Ovary (tissue), 3 donors: ENCODE results near the gene IL4I1.

ENCODE experiments used
- EP300 ChIP-seq: sonication (generic); formaldehyde crosslinking; IDR thresholded peaks from one replicate; pipeline ENCODE4 v1.6.1; 2017; ENCODE audit warnings: antibody characterized with exemption
- TF ChIP-seq, protein P1 (sequence below), 3 donors: fragments of 450-650 bp in 2 of 3; fragments of 200-600 bp in 1 of 3; IDR thresholded peaks; one replicate each; pipeline versions ENCODE4 v1.5.1 to v1.8.0; 2016 to 2022; ENCODE audit warnings: antibody characterized with exemption in 3 of 3, mild to moderate bottlenecking in 1 of 3
- donor health status: DM: no; HTN: no; CAD: no.

GRCh38 chr19:49872245-49873128 is 24.2 kb downstream of the IL4I1 start:
- no peak for TF ChIP-seq EP300
- TF ChIP-seq, protein P1, sequence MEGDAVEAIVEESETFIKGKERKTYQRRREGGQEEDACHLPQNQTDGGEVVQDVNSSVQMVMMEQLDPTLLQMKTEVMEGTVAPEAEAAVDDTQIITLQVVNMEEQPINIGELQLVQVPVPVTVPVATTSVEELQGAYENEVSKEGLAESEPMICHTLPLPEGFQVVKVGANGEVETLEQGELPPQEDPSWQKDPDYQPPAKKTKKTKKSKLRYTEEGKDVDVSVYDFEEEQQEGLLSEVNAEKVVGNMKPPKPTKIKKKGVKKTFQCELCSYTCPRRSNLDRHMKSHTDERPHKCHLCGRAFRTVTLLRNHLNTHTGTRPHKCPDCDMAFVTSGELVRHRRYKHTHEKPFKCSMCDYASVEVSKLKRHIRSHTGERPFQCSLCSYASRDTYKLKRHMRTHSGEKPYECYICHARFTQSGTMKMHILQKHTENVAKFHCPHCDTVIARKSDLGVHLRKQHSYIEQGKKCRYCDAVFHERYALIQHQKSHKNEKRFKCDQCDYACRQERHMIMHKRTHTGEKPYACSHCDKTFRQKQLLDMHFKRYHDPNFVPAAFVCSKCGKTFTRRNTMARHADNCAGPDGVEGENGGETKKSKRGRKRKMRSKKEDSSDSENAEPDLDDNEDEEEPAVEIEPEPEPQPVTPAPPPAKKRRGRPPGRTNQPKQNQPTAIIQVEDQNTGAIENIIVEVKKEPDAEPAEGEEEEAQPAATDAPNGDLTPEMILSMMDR (IDR thresholded peaks at IDR 0.05): no peak
